Hepatocyte (in vitro differentiated cells): ENCODE measurements around the gene PROC.

Experiments
- EZH2phosphoT487 ChIP-seq: fragments of 200-600 bp; sonication (generic); IDR thresholded peaks from one replicate; pipeline ENCODE4 v1.6.1; 2018; ENCODE audit warnings: antibody characterized with exemption, mild to moderate bottlenecking, low read depth, moderate library complexity; ENCODE audit not compliant: unreplicated experiment, severe bottlenecking
- TF ChIP-seq, protein P1 (sequence below): fragments of 200-600 bp; sonication (generic); IDR thresholded peaks from 2 replicates; pipeline ENCODE4 v1.5.1; 2016; ENCODE audit warnings: antibody characterized with exemption, mild to moderate bottlenecking; ENCODE audit not compliant: poor library complexity

DNA sequence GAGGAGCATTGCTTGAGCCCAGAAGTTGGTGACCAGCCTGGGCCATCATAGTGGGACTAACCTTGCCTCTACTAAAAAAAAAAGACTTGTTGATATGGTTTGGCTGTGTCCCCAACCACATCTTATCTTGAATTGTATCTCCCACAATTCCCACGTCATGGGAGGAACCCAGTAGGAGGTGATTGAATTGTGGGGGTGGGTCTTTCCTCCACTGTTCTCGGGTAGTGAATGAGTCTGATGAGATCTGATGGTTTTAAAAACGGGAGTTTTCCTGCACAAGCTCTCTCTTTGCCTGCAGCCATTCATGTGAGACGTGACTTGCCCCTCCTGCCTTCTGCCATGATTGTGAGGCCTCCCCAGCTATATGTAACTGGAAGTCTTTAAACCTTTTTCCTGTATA is 47.0 kb downstream of the PROC start:
- TF ChIP-seq, protein P1, sequence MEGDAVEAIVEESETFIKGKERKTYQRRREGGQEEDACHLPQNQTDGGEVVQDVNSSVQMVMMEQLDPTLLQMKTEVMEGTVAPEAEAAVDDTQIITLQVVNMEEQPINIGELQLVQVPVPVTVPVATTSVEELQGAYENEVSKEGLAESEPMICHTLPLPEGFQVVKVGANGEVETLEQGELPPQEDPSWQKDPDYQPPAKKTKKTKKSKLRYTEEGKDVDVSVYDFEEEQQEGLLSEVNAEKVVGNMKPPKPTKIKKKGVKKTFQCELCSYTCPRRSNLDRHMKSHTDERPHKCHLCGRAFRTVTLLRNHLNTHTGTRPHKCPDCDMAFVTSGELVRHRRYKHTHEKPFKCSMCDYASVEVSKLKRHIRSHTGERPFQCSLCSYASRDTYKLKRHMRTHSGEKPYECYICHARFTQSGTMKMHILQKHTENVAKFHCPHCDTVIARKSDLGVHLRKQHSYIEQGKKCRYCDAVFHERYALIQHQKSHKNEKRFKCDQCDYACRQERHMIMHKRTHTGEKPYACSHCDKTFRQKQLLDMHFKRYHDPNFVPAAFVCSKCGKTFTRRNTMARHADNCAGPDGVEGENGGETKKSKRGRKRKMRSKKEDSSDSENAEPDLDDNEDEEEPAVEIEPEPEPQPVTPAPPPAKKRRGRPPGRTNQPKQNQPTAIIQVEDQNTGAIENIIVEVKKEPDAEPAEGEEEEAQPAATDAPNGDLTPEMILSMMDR: no peak
- TF ChIP-seq EZH2phosphoT487: no peak
